A549 (cell line): ENCODE measurements around the gene CDH19. TPM values are rescaled to one million over a fixed set of nuclear protein-coding genes. Genes with fewer than 3 reads are reported as not detected.

Experiments used
- ATAC-seq, 2 experiments: fragments of 200-7000 bp in 1 of 2; fragments of >200 bp in 1 of 2; cut with Nextera tagmentation in 1 of 2; cut with Tn5 transposase in 1 of 2; 3 replicates each; pipeline versions ENCODE4 v1.8.0 to v1.9.1; 2018 to 2020; ENCODE audit warnings: mild to moderate bottlenecking in 1 of 2, moderate library complexity in 1 of 2
- CTCF ChIA-PET: fragments of 300-600 bp; sonication (Branson Sonifier 250); formaldehyde crosslinking; extraction: SDS; loops from one replicate; lab custom pipeline; 2021; ENCODE audit warnings: antibody characterized with exemption, inconsistent platforms; lab: Yijun Ruan, JAX
- POLR2A ChIA-PET: fragments of 350-600 bp; formaldehyde crosslinking; extraction: SDS; loops from one replicate; lab custom pipeline; 2021; ENCODE audit warnings: antibody characterized with exemption, inconsistent platforms; lab: Yijun Ruan, JAX
- DNase-seq, 2 experiments: peaks; one replicate each; pipeline versions ENCODE4 v3.0.0 to v3.0.0-alpha.2; 2011 to 2016; ENCODE audit warnings: low read depth in 1 of 2, low spot score in 1 of 2
- FAIRE-seq: peaks from 2 replicates; lab custom pipeline; 2011; peaks lifted over from hg19 to GRCh38; lab: Jason Lieb, UNC
- H3K27ac ChIP-seq, 2 experiments: fragments of >200 bp; sonication (Bioruptor Twin); formaldehyde crosslinking; 3 replicates each; pipeline ENCODE4 v1.5.1; 2016 to 2017
- H3K4me1 ChIP-seq: fragments of >200 bp; sonication (Bioruptor Twin); formaldehyde crosslinking; 3 replicates; pipeline ENCODE4 v1.6.1; 2016
- H3K4me2 ChIP-seq: fragments of >200 bp; sonication (Bioruptor Twin); formaldehyde crosslinking; 3 replicates; pipeline ENCODE4 v1.6.1; 2016
- H3K4me3 ChIP-seq: fragments of >200 bp; sonication (Bioruptor Twin); formaldehyde crosslinking; 3 replicates; pipeline ENCODE4 v1.5.1; 2016
- H3K9me3 ChIP-seq: fragments of >200 bp; sonication (Bioruptor Twin); formaldehyde crosslinking; 3 replicates; pipeline ENCODE4 v1.6.1; 2016
- BHLHE40 ChIP-seq: IDR thresholded peaks from 2 replicates; pipeline ENCODE4 v1.6.1; 2012; ENCODE audit warnings: low read depth, low read length, inconsistent platforms
- CEBPB ChIP-seq, 2 experiments: fragments of >200 bp in 1 of 2; sonication (Bioruptor Twin) in 1 of 2; formaldehyde crosslinking in 1 of 2; IDR thresholded peaks; 2 replicates each; pipeline ENCODE4 v1.6.1; 2012 to 2016
- EHF ChIP-seq: fragments of 250-450 bp; sonication (Bioruptor Pico); IDR thresholded peaks from 2 replicates; pipeline ENCODE4 v1.5.0; 2020; ENCODE audit warnings: mild to moderate bottlenecking
- EP300 ChIP-seq, 2 experiments: fragments of >200 bp; sonication (Bioruptor Twin); formaldehyde crosslinking; IDR thresholded peaks; 2 replicates in 1 of 2; 3 replicates in 1 of 2; pipeline ENCODE4 v1.6.1; 2016 to 2017
- ESRRA ChIP-seq: fragments of 150-350 bp; IDR thresholded peaks from 2 replicates; pipeline ENCODE4 v1.6.1; 2014; ENCODE audit warnings: mild to moderate bottlenecking, low read length, borderline replicate concordance
- GATA3 ChIP-seq: IDR thresholded peaks from 2 replicates; pipeline ENCODE4 v1.6.1; 2012; ENCODE audit warnings: borderline replicate concordance
- HDAC2 ChIP-seq: fragments of 200-600 bp; sonication (generic); IDR thresholded peaks from 2 replicates; pipeline ENCODE4 v1.6.1; 2016
- KDM1A ChIP-seq: fragments of 200-600 bp; sonication (generic); IDR thresholded peaks from 2 replicates; pipeline ENCODE4 v1.6.1; 2016; ENCODE audit warnings: low read depth, mild to moderate bottlenecking
- MYC ChIP-seq: IDR thresholded peaks from 2 replicates; pipeline ENCODE4 v1.6.1; 2012; ENCODE audit warnings: mild to moderate bottlenecking, inconsistent platforms, low read length, improper control_type of control experiment, borderline replicate concordance
- NPAS2 ChIP-seq: fragments of 250-450 bp; sonication (Bioruptor Pico); IDR thresholded peaks from 2 replicates; pipeline ENCODE4 v1.8.0; 2022; ENCODE audit warnings: mild to moderate bottlenecking, moderate library complexity, borderline replicate concordance
- POLR2A ChIP-seq: IDR thresholded peaks from 2 replicates; pipeline ENCODE4 v1.6.1; 2012; ENCODE audit warnings: mild to moderate bottlenecking, low read length
- RNF2 ChIP-seq: fragments of 200-600 bp; sonication (generic); IDR thresholded peaks from 2 replicates; pipeline ENCODE4 v1.6.1; 2016; ENCODE audit warnings: low read depth, mild to moderate bottlenecking, antibody characterized with exemption, moderate library complexity, borderline replicate concordance
- TP53 ChIP-seq: fragments of 250-450 bp; sonication (Bioruptor Pico); IDR thresholded peaks from 2 replicates; pipeline ENCODE4 v1.5.0; 2021; ENCODE audit warnings: mild to moderate bottlenecking, moderate library complexity
- ZC3H11A ChIP-seq: fragments of 450-650 bp; IDR thresholded peaks from 2 replicates; pipeline ENCODE4 v1.6.1; 2014; ENCODE audit warnings: antibody characterized with exemption, mild to moderate bottlenecking
- ZFP36 ChIP-seq: fragments of 450-650 bp; IDR thresholded peaks from 2 replicates; pipeline ENCODE4 v1.6.1; 2014; ENCODE audit warnings: borderline replicate concordance; ENCODE audit not compliant: partially characterized antibody
- WGBS: methylation state at CpG from one replicate; pipeline ENCODE4 v1.1.6; 2017; ENCODE audit errors: missing lambda C conversion rate; 5-methylcytosine and 5-hydroxymethylcytosine counted together
- polyA plus RNA-seq, 4 experiments: library from polyadenylated mRNA; depleted of rRNA in 3 of 4; stranded (reverse); fragments of >200 nt; fragmentation: RNase III in 1 of 4; extraction: RNeasy Plus Mini Kit Qiagen cat#74134 plus additional on column Dnase treatment in 1 of 4; gene quantifications; 2 replicates in 3 of 4; 3 replicates in 1 of 4; pipeline ENCODE4 v1.2.3, GENCODE V29; 2011 to 2017
- TF ChIP-seq, protein P1 (sequence below): fragments of 200-600 bp; sonication (generic); IDR thresholded peaks from 2 replicates; pipeline ENCODE4 v1.6.1; 2016; ENCODE audit warnings: antibody characterized with exemption, mild to moderate bottlenecking, moderate library complexity
- TF ChIP-seq, protein P2 (sequence below): fragments of >200 bp; sonication (Bioruptor Twin); formaldehyde crosslinking; IDR thresholded peaks from 3 replicates; pipeline ENCODE4 v1.5.1; 2016
- TF ChIP-seq, protein P3 (sequence below): fragments of 150-350 bp; IDR thresholded peaks from 2 replicates; pipeline ENCODE4 v1.6.1; 2014; ENCODE audit warnings: low read depth, mild to moderate bottlenecking, low read length

Gene CDH19
- polyA plus RNA-seq, 2 of the 4 experiments (the other 2 are of a cell fraction): 1.4 to 1.5 TPM

DNA sequence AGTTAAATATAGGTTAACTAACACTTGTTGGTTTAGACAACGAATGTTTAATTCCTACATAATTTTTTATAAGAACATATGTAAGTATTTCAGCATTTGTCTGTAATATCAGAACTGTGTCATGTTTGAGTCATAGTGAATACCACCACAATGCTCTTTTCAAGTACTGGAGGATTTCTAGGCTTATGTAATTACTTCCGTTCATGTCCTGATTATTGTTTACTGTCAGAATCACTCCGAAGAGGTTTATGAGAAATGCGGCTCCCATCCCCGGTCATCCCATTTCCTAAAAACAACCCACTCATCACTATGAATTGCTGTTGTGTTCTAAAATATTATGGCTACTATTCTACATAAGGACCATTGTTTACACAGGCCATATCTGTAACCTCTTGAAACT, 45.1 kb downstream of the CDH19 start:
- TF ChIP-seq KDM1A (no peak), GATA3 (no peak), ESRRA (no peak), CEBPB (IDR thresholded peaks at IDR 0.05) (no peak), ZFP36 (no peak)
- no peak overlapping the region for H3K27ac ChIP-seq
- POLR2A ChIA-PET: no interaction called here
- DNase-seq (no peak), ATAC-seq (no peak), FAIRE-seq (no peak)
- no peak overlapping the region for H3K4me2 ChIP-seq
- no peak overlapping the region for H3K4me3 ChIP-seq
- WGBS: 47% methylated on average over 5 of the region's 5 CpGs
- CTCF ChIA-PET: no interaction called here
- H3K9me3 ChIP-seq: no peaks in the 10 kb centered on the region
- no peaks in the 10 kb centered on the region for H3K4me1 ChIP-seq

DNA sequence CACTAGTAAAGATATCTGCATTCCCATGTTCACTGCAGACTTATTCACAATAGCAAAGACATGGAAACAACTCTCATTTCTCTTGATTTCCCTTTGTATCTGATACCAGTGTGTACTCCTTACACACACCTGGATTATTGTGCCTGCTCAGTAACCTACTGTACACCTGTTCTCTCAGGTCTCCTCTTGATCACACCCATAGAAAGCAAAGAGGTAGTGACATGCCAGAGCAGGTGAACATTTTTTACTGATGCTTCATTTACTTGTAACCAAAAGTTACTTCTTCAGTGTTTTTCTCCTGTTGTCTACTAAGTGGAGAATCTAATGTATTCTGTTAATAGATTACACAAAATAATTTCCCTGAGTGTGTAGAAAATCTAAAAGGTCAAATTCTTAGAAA, 46.8 kb downstream of the CDH19 start:
- ATAC-seq: no peak
- Histone ChIP-seq H3K9me3 (no peaks in the 10 kb centered on the region), H3K4me3 (no peak overlapping the region), H3K4me1 (no peaks in the 10 kb centered on the region), H3K27ac (no peak overlapping the region), H3K4me2 (no peak overlapping the region)
- ChIA-PET POLR2A (no interaction called here), CTCF (no interaction called here)
- no peak for FAIRE-seq
- no peak for TF ChIP-seq KDM1A
- TF ChIP-seq MYC: no peak
- TF ChIP-seq NPAS2: no peak
- TF ChIP-seq, protein P1, sequence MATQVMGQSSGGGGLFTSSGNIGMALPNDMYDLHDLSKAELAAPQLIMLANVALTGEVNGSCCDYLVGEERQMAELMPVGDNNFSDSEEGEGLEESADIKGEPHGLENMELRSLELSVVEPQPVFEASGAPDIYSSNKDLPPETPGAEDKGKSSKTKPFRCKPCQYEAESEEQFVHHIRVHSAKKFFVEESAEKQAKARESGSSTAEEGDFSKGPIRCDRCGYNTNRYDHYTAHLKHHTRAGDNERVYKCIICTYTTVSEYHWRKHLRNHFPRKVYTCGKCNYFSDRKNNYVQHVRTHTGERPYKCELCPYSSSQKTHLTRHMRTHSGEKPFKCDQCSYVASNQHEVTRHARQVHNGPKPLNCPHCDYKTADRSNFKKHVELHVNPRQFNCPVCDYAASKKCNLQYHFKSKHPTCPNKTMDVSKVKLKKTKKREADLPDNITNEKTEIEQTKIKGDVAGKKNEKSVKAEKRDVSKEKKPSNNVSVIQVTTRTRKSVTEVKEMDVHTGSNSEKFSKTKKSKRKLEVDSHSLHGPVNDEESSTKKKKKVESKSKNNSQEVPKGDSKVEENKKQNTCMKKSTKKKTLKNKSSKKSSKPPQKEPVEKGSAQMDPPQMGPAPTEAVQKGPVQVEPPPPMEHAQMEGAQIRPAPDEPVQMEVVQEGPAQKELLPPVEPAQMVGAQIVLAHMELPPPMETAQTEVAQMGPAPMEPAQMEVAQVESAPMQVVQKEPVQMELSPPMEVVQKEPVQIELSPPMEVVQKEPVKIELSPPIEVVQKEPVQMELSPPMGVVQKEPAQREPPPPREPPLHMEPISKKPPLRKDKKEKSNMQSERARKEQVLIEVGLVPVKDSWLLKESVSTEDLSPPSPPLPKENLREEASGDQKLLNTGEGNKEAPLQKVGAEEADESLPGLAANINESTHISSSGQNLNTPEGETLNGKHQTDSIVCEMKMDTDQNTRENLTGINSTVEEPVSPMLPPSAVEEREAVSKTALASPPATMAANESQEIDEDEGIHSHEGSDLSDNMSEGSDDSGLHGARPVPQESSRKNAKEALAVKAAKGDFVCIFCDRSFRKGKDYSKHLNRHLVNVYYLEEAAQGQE: no peak
- no peak for TF ChIP-seq EHF (CRISPR knock-in tag)
- no peak for TF ChIP-seq ZC3H11A
- TF ChIP-seq BHLHE40: no peak
- TF ChIP-seq, protein P2, sequence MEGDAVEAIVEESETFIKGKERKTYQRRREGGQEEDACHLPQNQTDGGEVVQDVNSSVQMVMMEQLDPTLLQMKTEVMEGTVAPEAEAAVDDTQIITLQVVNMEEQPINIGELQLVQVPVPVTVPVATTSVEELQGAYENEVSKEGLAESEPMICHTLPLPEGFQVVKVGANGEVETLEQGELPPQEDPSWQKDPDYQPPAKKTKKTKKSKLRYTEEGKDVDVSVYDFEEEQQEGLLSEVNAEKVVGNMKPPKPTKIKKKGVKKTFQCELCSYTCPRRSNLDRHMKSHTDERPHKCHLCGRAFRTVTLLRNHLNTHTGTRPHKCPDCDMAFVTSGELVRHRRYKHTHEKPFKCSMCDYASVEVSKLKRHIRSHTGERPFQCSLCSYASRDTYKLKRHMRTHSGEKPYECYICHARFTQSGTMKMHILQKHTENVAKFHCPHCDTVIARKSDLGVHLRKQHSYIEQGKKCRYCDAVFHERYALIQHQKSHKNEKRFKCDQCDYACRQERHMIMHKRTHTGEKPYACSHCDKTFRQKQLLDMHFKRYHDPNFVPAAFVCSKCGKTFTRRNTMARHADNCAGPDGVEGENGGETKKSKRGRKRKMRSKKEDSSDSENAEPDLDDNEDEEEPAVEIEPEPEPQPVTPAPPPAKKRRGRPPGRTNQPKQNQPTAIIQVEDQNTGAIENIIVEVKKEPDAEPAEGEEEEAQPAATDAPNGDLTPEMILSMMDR: no peak
- no peak for TF ChIP-seq RNF2
- TF ChIP-seq, protein P3, sequence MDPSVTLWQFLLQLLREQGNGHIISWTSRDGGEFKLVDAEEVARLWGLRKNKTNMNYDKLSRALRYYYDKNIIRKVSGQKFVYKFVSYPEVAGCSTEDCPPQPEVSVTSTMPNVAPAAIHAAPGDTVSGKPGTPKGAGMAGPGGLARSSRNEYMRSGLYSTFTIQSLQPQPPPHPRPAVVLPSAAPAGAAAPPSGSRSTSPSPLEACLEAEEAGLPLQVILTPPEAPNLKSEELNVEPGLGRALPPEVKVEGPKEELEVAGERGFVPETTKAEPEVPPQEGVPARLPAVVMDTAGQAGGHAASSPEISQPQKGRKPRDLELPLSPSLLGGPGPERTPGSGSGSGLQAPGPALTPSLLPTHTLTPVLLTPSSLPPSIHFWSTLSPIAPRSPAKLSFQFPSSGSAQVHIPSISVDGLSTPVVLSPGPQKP: no peak
- no peak for TF ChIP-seq HDAC2
- DNase-seq: no peak

DNA sequence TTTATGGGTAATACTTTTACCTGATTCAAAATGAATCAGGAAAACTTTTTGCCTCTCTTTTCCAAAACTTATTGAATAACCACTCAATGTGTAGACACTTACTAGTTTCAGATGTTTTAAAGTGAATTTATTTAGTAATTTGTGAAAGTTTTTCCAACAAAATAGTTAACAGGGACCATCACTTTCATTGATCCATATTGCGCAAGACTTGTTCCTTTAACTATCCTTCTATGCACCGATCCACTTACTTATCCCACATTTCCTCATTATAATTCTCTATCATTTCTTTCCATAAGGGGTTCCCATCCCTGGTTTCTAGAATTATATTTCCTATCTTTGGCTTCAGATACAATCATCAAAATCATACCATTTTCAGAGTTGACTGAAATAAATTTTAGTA, 48.3 kb downstream of the CDH19 start:
- no peak for ATAC-seq
- TF ChIP-seq POLR2A: no peak
- TF ChIP-seq EP300 (IDR thresholded peaks at IDR 0.05): no peak
- peak; percentile 53 to 63; a peak in 3 of 4 replicates for TF ChIP-seq CEBPB (IDR thresholded peaks at IDR 0.05)
- no peak for TF ChIP-seq NPAS2
- TF ChIP-seq TP53: no peak
- no peaks in the 10 kb centered on the region for H3K4me1 ChIP-seq
- ChIA-PET CTCF (no interaction called here), POLR2A (no interaction called here)
- H3K4me2 ChIP-seq: no peak overlapping the region
- no peak for FAIRE-seq
- H3K27ac ChIP-seq: no peak overlapping the region
- no peak overlapping the region for H3K4me3 ChIP-seq
- H3K9me3 ChIP-seq: no peaks in the 10 kb centered on the region
- WGBS: 93% methylated on average over 2 of the region's 2 CpGs
- no peak for DNase-seq
